Neural progenitor cell (in vitro differentiated cells): ENCODE data around the gene GADL1. TPM values are rescaled to one million over a fixed set of nuclear protein-coding genes. Genes with fewer than 3 reads are reported as not detected.

Experiments used
- DNase-seq: peaks from one replicate; pipeline ENCODE4 v3.0.0-alpha.2; 2016; ENCODE audit warnings: low spot score
- H2AFZ ChIP-seq: fragments of 200-600 bp; sonication (generic); replicated peaks from 2 replicates; pipeline ENCODE4 v1.6.1; 2016; ENCODE audit warnings: antibody characterized with exemption
- H3F3A ChIP-seq: fragments of 200-600 bp; sonication (generic); 2 replicates; pipeline ENCODE4 v1.6.1; 2016; ENCODE audit warnings: antibody characterized with exemption, low read depth
- H3K27ac ChIP-seq: fragments of 200-600 bp; sonication (generic); 2 replicates; pipeline ENCODE4 v1.5.1; 2016; ENCODE audit warnings: mild to moderate bottlenecking
- H3K27me3 ChIP-seq: fragments of 200-600 bp; sonication (generic); 2 replicates; pipeline ENCODE4 v1.6.1; 2016; ENCODE audit warnings: mild to moderate bottlenecking, moderate library complexity
- H3K36me3 ChIP-seq: fragments of 200-600 bp; sonication (generic); 2 replicates; pipeline ENCODE4 v1.5.1; 2016
- H3K4me1 ChIP-seq: fragments of 200-600 bp; sonication (generic); 2 replicates; pipeline ENCODE4 v1.6.1; 2016; ENCODE audit warnings: mixed run types
- H3K4me2 ChIP-seq: fragments of 200-600 bp; sonication (generic); 2 replicates; pipeline ENCODE4 v1.6.1; 2016
- H3K4me3 ChIP-seq: fragments of 200-600 bp; sonication (generic); 2 replicates; pipeline ENCODE4 v1.5.1; 2016
- H3K79me2 ChIP-seq: fragments of 200-600 bp; sonication (generic); 2 replicates; pipeline ENCODE4 v1.6.1; 2016; ENCODE audit warnings: low read depth
- H3K9ac ChIP-seq: fragments of 200-600 bp; sonication (generic); 2 replicates; pipeline ENCODE4 v1.6.1; 2016
- H3K9me3 ChIP-seq: fragments of 200-600 bp; sonication (generic); 2 replicates; pipeline ENCODE4 v1.5.1; 2016; ENCODE audit warnings: low read depth
- H4K20me1 ChIP-seq: fragments of 200-600 bp; sonication (generic); 2 replicates; pipeline ENCODE4 v1.6.1; 2016; ENCODE audit warnings: low read depth
- H3K27ac Mint-ChIP-seq: 3 replicates; pipeline ENCODE4 v1.8.0; 2021; ENCODE audit warnings: mixed read lengths
- H3K27me3 Mint-ChIP-seq: 2 replicates; pipeline ENCODE4 v1.8.0; 2022; ENCODE audit warnings: low read depth, mild to moderate bottlenecking, inconsistent platforms, moderate library complexity, mixed read lengths; ENCODE audit not compliant: insufficient read depth
- H3K36me3 Mint-ChIP-seq: 3 replicates; pipeline ENCODE4 v1.8.0; 2021; ENCODE audit warnings: mixed read lengths
- H3K4me1 Mint-ChIP-seq: 3 replicates; pipeline ENCODE4 v1.8.0; 2021; ENCODE audit warnings: mixed read lengths
- H3K4me3 Mint-ChIP-seq: 3 replicates; pipeline ENCODE4 v1.8.0; 2021; ENCODE audit warnings: mild to moderate bottlenecking, moderate library complexity, mixed read lengths
- H3K9me3 Mint-ChIP-seq: 3 replicates; pipeline ENCODE4 v1.8.0; 2020; ENCODE audit warnings: mixed read lengths
- CTCF ChIP-seq: fragments of 200-600 bp; sonication (generic); IDR thresholded peaks from 2 replicates; pipeline ENCODE4 v1.5.1; 2017; ENCODE audit warnings: antibody characterized with exemption, mild to moderate bottlenecking
- EZH2 ChIP-seq: fragments of 200-600 bp; sonication (generic); IDR thresholded peaks from 2 replicates; pipeline ENCODE4 v1.6.1; 2017; ENCODE audit warnings: antibody characterized with exemption, mild to moderate bottlenecking, moderate library complexity
- EZH2phosphoT487 ChIP-seq: fragments of 200-600 bp; sonication (generic); IDR thresholded peaks from 2 replicates; pipeline ENCODE4 v1.6.1; 2017; ENCODE audit warnings: antibody characterized with exemption
- total RNA-seq: library from RNA; depleted of rRNA; stranded (reverse); fragments of >200 nt; gene quantifications from 2 replicates; pipeline ENCODE4 v1.2.3, GENCODE V29; 2015; ENCODE audit warnings: low replicate concordance

GADL1 gene
- total RNA-seq, 1 donor from 2014 or later: not detected

- DNase-seq: no peak
- H3K4me2 ChIP-seq: no peak overlapping the region
- peaks cover 3% of the 10 kb centered on the region for H3K4me1 ChIP-seq
- H3K9me3 Mint-ChIP-seq: no peaks in the 10 kb centered on the region
- H3K27ac ChIP-seq: no peak overlapping the region
- H3K79me2 ChIP-seq: no peaks in the 10 kb centered on the region
- H3F3A ChIP-seq: no peaks in the 10 kb centered on the region
- no peak overlapping the region for H3K4me3 Mint-ChIP-seq
- no peaks in the 10 kb centered on the region for H4K20me1 ChIP-seq
- H3K27me3 Mint-ChIP-seq: no peaks in the 10 kb centered on the region
- H3K4me3 ChIP-seq: no peak overlapping the region
- no peak overlapping the region for H3K27ac Mint-ChIP-seq
- H3K4me1 Mint-ChIP-seq: peaks cover 5% of the 10 kb centered on the region
- H3K9me3 ChIP-seq: no peaks in the 10 kb centered on the region
- no peak overlapping the region for H3K9ac ChIP-seq
- no peaks in the 10 kb centered on the region for H3K27me3 ChIP-seq
- H3K36me3 Mint-ChIP-seq: peaks cover 13% of the 10 kb centered on the region
- TF ChIP-seq CTCF (no peak), EZH2phosphoT487 (no peak), EZH2 (no peak)
- no peaks in the 10 kb centered on the region for H3K36me3 ChIP-seq
- H2AFZ ChIP-seq: no peak overlapping the region
Measured at GRCh38 chr3:30696896-30697295, 197.6 kb downstream of the GADL1 start.

- Mint-ChIP-seq H3K9me3 (no peaks in the 10 kb centered on the region), H3K36me3 (peaks cover 13% of the 10 kb centered on the region), H3K4me3 (no peak overlapping the region), H3K27ac (no peak overlapping the region), H3K27me3 (no peaks in the 10 kb centered on the region), H3K4me1 (peaks cover 5% of the 10 kb centered on the region)
- Histone ChIP-seq H3K27me3 (no peaks in the 10 kb centered on the region), H2AFZ (no peak overlapping the region), H3K4me1 (peaks cover 3% of the 10 kb centered on the region), H3K9ac (no peak overlapping the region), H3K4me3 (no peak overlapping the region), H3K27ac (no peak overlapping the region), H4K20me1 (no peaks in the 10 kb centered on the region), H3K4me2 (no peak overlapping the region), H3F3A (no peaks in the 10 kb centered on the region), H3K79me2 (no peaks in the 10 kb centered on the region), H3K9me3 (no peaks in the 10 kb centered on the region), H3K36me3 (no peaks in the 10 kb centered on the region)
- no peak for DNase-seq
- TF ChIP-seq EZH2phosphoT487: no peak
- no peak for TF ChIP-seq CTCF
- TF ChIP-seq EZH2: no peak
Measured at GRCh38 chr3:30696403-30696819, 198.1 kb downstream of the GADL1 start.

- H3K9ac ChIP-seq: no peak overlapping the region
- H3K27ac ChIP-seq: no peak overlapping the region
- no peaks in the 10 kb centered on the region for H4K20me1 ChIP-seq
- Mint-ChIP-seq H3K9me3 (no peaks in the 10 kb centered on the region), H3K27me3 (peaks cover 2% of the 10 kb centered on the region), H3K27ac (no peak overlapping the region), H3K4me3 (no peak overlapping the region), H3K36me3 (peaks cover 19% of the 10 kb centered on the region), H3K4me1 (peaks cover 12% of the 10 kb centered on the region)
- no peak overlapping the region for H3K4me3 ChIP-seq
- DNase-seq: no peak
- no peaks in the 10 kb centered on the region for H3K9me3 ChIP-seq
- TF ChIP-seq CTCF (no peak), EZH2phosphoT487 (no peak), EZH2 (no peak)
- peaks cover 3% of the 10 kb centered on the region for H3K4me1 ChIP-seq
- no peak overlapping the region for H2AFZ ChIP-seq
- no peaks in the 10 kb centered on the region for H3K36me3 ChIP-seq
- H3K27me3 ChIP-seq: no peaks in the 10 kb centered on the region
- no peaks in the 10 kb centered on the region for H3K79me2 ChIP-seq
- H3F3A ChIP-seq: no peaks in the 10 kb centered on the region
- no peak overlapping the region for H3K4me2 ChIP-seq
Measured at GRCh38 chr3:30695302-30696061, 199.0 kb downstream of the GADL1 start.
